CD8-positive, alpha-beta memory T cell (primary cell): ENCODE results near the gene HEXB. TPM values are rescaled to one million over a fixed set of nuclear protein-coding genes. Genes with fewer than 3 reads are reported as not detected.
A peak's percentile ranks its signal among the peaks of the same experiment; 100 is the strongest.

Experiments
- CTCF ChIA-PET: fragments of 350-600 bp; sonication (Branson Sonifier 250); formaldehyde crosslinking; loops from one replicate; lab custom pipeline; 2021; ENCODE audit warnings: antibody characterized with exemption; lab: Charles Lee
- POLR2A ChIA-PET: fragments of 350-600 bp; sonication (Branson Sonifier 250); formaldehyde crosslinking; loops from one replicate; lab custom pipeline; 2021; ENCODE audit warnings: antibody characterized with exemption; lab: Charles Lee
- DNase-seq, 5 donors: peaks; one replicate each; pipeline versions ENCODE4 v3.0.0 to v3.0.0-alpha.2; 2020 to 2022; ENCODE audit warnings: mixed read lengths in 1 of 5
- H3K27ac ChIP-seq: one replicate; pipeline ENCODE4 v1.7.0; 2013; ENCODE audit warnings: low read depth, mild to moderate bottlenecking, low read length, moderate library complexity
- H3K27me3 ChIP-seq: 2 replicates; pipeline ENCODE4 v1.7.0; 2013; ENCODE audit warnings: low read length, mild to moderate bottlenecking; ENCODE audit not compliant: insufficient read depth, poor library complexity, severe bottlenecking
- H3K36me3 ChIP-seq: 2 replicates; pipeline ENCODE4 v1.7.0; 2013; ENCODE audit warnings: mild to moderate bottlenecking, low read length, moderate library complexity; ENCODE audit not compliant: insufficient read depth
- H3K4me1 ChIP-seq: 2 replicates; pipeline ENCODE4 v1.7.0; 2013; ENCODE audit warnings: mild to moderate bottlenecking, low read length, moderate library complexity; ENCODE audit not compliant: insufficient read depth
- H3K4me3 ChIP-seq: 2 replicates; pipeline ENCODE4 v1.7.0; 2013; ENCODE audit warnings: mild to moderate bottlenecking, low read length
- H3K9me3 ChIP-seq: 2 replicates; pipeline ENCODE4 v1.7.0; 2013; ENCODE audit warnings: mild to moderate bottlenecking, low read length
- H3K27ac Mint-ChIP-seq, 8 donors: one replicate each; pipeline ENCODE4 v1.8.0; 2020 to 2021; ENCODE audit warnings: mixed read lengths in 8 of 8, mild to moderate bottlenecking in 6 of 8, inconsistent platforms in 3 of 8, moderate library complexity in 3 of 8
- H3K27me3 Mint-ChIP-seq, 2 donors: one replicate each; pipeline ENCODE4 v1.8.0; 2020 to 2021; ENCODE audit warnings: mixed read lengths in 2 of 2, mild to moderate bottlenecking in 1 of 2, moderate library complexity in 1 of 2
- H3K36me3 Mint-ChIP-seq, 3 donors: one replicate each; pipeline ENCODE4 v1.8.0; 2020 to 2021; ENCODE audit warnings: mixed read lengths in 3 of 3, inconsistent platforms in 1 of 3, mild to moderate bottlenecking in 1 of 3
- H3K4me1 Mint-ChIP-seq, 3 donors: one replicate each; pipeline ENCODE4 v1.8.0; 2020 to 2021; ENCODE audit warnings: mixed read lengths in 3 of 3, inconsistent platforms in 1 of 3, mild to moderate bottlenecking in 1 of 3
- H3K4me3 Mint-ChIP-seq, 7 donors: one replicate each; pipeline ENCODE4 v1.8.0; 2020 to 2021; ENCODE audit warnings: mixed read lengths in 7 of 7, mild to moderate bottlenecking in 6 of 7, moderate library complexity in 4 of 7, inconsistent platforms in 2 of 7
- H3K9me3 Mint-ChIP-seq, 5 donors: one replicate each; pipeline ENCODE4 v1.8.0; 2020 to 2022; ENCODE audit warnings: mixed read lengths in 5 of 5, mild to moderate bottlenecking in 3 of 5, moderate library complexity in 2 of 5, inconsistent platforms in 1 of 5
- polyA plus RNA-seq: library from polyadenylated mRNA; unstranded; fragments of 300-500 nt; fragmentation: Illumina TruSeq; gene quantifications from one replicate; pipeline ENCODE4 v1.2.3, GENCODE V29; 2021
- total RNA-seq, 2 experiments: library from RNA; stranded (reverse); gene quantifications; one replicate each; pipeline ENCODE4 v1.2.3, GENCODE V29; 2021

HEXB gene
- total and polyA plus RNA-seq, 3 experiments from 2014 or later, result 57.4 to 116 (median 64.7) TPM

DNA sequence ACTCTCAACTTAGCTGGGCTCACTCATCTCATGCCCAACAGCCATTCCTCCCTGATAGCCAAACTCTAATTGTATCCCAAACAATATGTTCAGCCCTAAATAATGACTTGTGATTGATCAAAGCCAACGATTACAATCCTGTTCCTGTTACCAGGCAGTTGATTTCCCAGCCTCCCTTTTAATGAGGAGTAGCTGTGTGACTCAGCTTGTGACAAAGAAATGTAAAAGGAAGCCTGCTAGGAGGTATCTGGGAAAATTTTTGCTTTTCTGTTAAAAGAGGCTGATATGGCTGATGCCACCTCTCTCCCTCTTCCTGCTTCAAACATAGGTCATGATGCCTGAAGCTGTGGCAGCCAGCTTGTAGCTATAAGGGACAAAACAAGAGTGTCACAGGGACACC lies 24.9 kb upstream of the HEXB start:
- H3K27ac ChIP-seq, result no peak overlapping the region
- H3K36me3 ChIP-seq, result no peaks in the 10 kb centered on the region
- ChIA-PET POLR2A (no interaction called here), CTCF (interaction anchor here (1.5 kb wide), 1 partner anchor 12 kb away, joined by 3 read pairs; no protein-coding TSS in a partner anchor)
- no peaks in the 10 kb centered on the region for H3K4me1 Mint-ChIP-seq
- H3K4me3 Mint-ChIP-seq, result no peak overlapping the region
- peaks cover 10 to 25% of the 10 kb centered on the region in 2 donors for H3K27me3 Mint-ChIP-seq
- no peak overlapping the region for H3K27ac Mint-ChIP-seq
- peaks cover under 1% of the 10 kb centered on the region for H3K27me3 ChIP-seq
- no peaks in the 10 kb centered on the region for H3K36me3 Mint-ChIP-seq
- H3K9me3 ChIP-seq, result no peaks in the 10 kb centered on the region
- H3K4me3 ChIP-seq, result no peak overlapping the region
- H3K4me1 ChIP-seq, result no peaks in the 10 kb centered on the region
- no peaks in the 10 kb centered on the region for H3K9me3 Mint-ChIP-seq
- DNase-seq, result no peak

- Mint-ChIP-seq H3K4me3 (no peak overlapping the region), H3K27me3 (peaks cover 10 to 25% of the 10 kb centered on the region in 2 donors), H3K4me1 (no peaks in the 10 kb centered on the region), H3K9me3 (no peaks in the 10 kb centered on the region), H3K36me3 (no peaks in the 10 kb centered on the region), H3K27ac (no peak overlapping the region)
- H3K4me1 ChIP-seq, result no peaks in the 10 kb centered on the region
- no peaks in the 10 kb centered on the region for H3K9me3 ChIP-seq
- no peak overlapping the region for H3K27ac ChIP-seq
- no peak overlapping the region for H3K4me3 ChIP-seq
- ChIA-PET POLR2A (no interaction called here), CTCF (no interaction called here)
- DNase-seq, result no peak
- H3K27me3 ChIP-seq, result peaks cover 4% of the 10 kb centered on the region
- H3K36me3 ChIP-seq, result no peaks in the 10 kb centered on the region
These were observed 24.2 kb upstream of the HEXB start for GRCh38 chr5:74660873-74661272.

- H3K27ac Mint-ChIP-seq, result no peak overlapping the region
- Histone ChIP-seq H3K4me1 (no peaks in the 10 kb centered on the region), H3K4me3 (no peak overlapping the region), H3K27ac (no peak overlapping the region), H3K9me3 (no peaks in the 10 kb centered on the region), H3K36me3 (no peaks in the 10 kb centered on the region), H3K27me3 (peaks cover 4% of the 10 kb centered on the region)
- POLR2A ChIA-PET, result no interaction called here
- no peak overlapping the region for H3K4me3 Mint-ChIP-seq
- H3K4me1 Mint-ChIP-seq, result no peaks in the 10 kb centered on the region
- no peaks in the 10 kb centered on the region for H3K9me3 Mint-ChIP-seq
- H3K36me3 Mint-ChIP-seq, result no peaks in the 10 kb centered on the region
- DNase-seq, result no peak
- CTCF ChIA-PET, result interaction anchor here (0.9 kb wide), 2 partner anchors 12 to 13 kb away, joined by 3 read pairs; no protein-coding TSS in a partner anchor
- peaks cover 10 to 16% of the 10 kb centered on the region in 2 donors for H3K27me3 Mint-ChIP-seq
These were observed 20.5 kb upstream of the HEXB start for GRCh38 chr5:74664551-74664950.

DNA sequence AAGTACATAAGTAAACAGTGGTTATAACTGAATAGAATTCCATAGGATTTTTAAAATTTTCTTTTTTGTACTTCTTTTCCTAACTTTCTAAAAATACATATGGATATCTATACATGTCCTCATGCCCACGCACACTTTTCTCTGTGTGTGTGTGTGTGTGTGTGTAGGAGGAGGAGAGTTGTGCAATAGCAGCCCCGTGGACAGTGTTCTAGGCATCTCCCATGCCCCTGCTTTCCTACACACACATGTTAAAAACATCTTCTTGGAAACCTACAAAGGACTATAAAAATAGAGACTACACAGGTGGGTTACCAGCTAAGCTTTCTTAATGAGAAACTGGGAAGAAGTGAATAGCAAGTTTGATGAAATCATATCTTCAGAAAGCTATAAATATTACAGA lies 19.8 kb upstream of the HEXB start:
- Mint-ChIP-seq H3K9me3 (no peaks in the 10 kb centered on the region), H3K27me3 (peaks cover 13 to 16% of the 10 kb centered on the region in 2 donors), H3K27ac (no peak overlapping the region), H3K36me3 (no peaks in the 10 kb centered on the region), H3K4me3 (no peak overlapping the region), H3K4me1 (no peaks in the 10 kb centered on the region)
- Histone ChIP-seq H3K36me3 (no peaks in the 10 kb centered on the region), H3K27ac (no peak overlapping the region), H3K4me1 (no peaks in the 10 kb centered on the region), H3K9me3 (no peaks in the 10 kb centered on the region), H3K4me3 (no peak overlapping the region), H3K27me3 (peaks cover 4% of the 10 kb centered on the region)
- DNase-seq, result no peak
- CTCF ChIA-PET, result interaction anchor here (0.9 kb wide), 1 partner anchor 12 kb away, joined by 3 read pairs; no protein-coding TSS in a partner anchor
- POLR2A ChIA-PET, result no interaction called here

- peaks cover 12 to 13% of the 10 kb centered on the region in 2 donors for H3K27me3 Mint-ChIP-seq
- POLR2A ChIA-PET, result no interaction called here
- H3K4me3 Mint-ChIP-seq, result no peak overlapping the region
- no peak overlapping the region for H3K27ac ChIP-seq
- H3K9me3 Mint-ChIP-seq, result no peaks in the 10 kb centered on the region
- no peaks in the 10 kb centered on the region for H3K4me1 Mint-ChIP-seq
- no peaks in the 10 kb centered on the region for H3K4me1 ChIP-seq
- H3K27ac Mint-ChIP-seq, result no peak overlapping the region
- H3K36me3 Mint-ChIP-seq, result no peaks in the 10 kb centered on the region
- no peak overlapping the region for H3K4me3 ChIP-seq
- H3K27me3 ChIP-seq, result peaks cover 4% of the 10 kb centered on the region
- DNase-seq, result no peak
- H3K36me3 ChIP-seq, result no peaks in the 10 kb centered on the region
- CTCF ChIA-PET, result no interaction called here
- no peaks in the 10 kb centered on the region for H3K9me3 ChIP-seq
These were observed 19.2 kb upstream of the HEXB start for GRCh38 chr5:74665816-74666215.

GRCh38 chr5:74667396-74667795 lies 17.6 kb upstream of the HEXB start:
- ChIA-PET POLR2A (no interaction called here), CTCF (no interaction called here)

GRCh38 chr5:74669821-74670220 lies 15.2 kb upstream of the HEXB start:
- DNase-seq, result no peak
- Mint-ChIP-seq H3K27ac (peak overlapping the region in 1 of 8 donors; percentile 68), H3K36me3 (no peaks in the 10 kb centered on the region), H3K4me3 (no peak overlapping the region), H3K9me3 (no peaks in the 10 kb centered on the region), H3K27me3 (peaks cover 7 to 23% of the 10 kb centered on the region in 2 donors), H3K4me1 (peaks cover 0 to 7% (median 0%) of the 10 kb centered on the region in 3 donors)
- Histone ChIP-seq H3K4me3 (no peak overlapping the region), H3K36me3 (no peaks in the 10 kb centered on the region), H3K27ac (no peak overlapping the region), H3K9me3 (no peaks in the 10 kb centered on the region), H3K27me3 (peaks cover 4% of the 10 kb centered on the region), H3K4me1 (no peaks in the 10 kb centered on the region)
- CTCF ChIA-PET, result no interaction called here
- POLR2A ChIA-PET, result no interaction called here

More at GRCh38 chr5:74667396-74667795, 17.6 kb upstream of the HEXB start:
- no peaks in the 10 kb centered on the region for H3K4me1 ChIP-seq
- no peaks in the 10 kb centered on the region for H3K9me3 Mint-ChIP-seq
- no peaks in the 10 kb centered on the region for H3K4me1 Mint-ChIP-seq
- no peak for DNase-seq
- H3K9me3 ChIP-seq, result no peaks in the 10 kb centered on the region
- no peak overlapping the region for H3K4me3 ChIP-seq
- H3K27ac ChIP-seq, result no peak overlapping the region
- H3K27me3 Mint-ChIP-seq, result peaks cover 11 to 18% of the 10 kb centered on the region in 2 donors
- H3K36me3 Mint-ChIP-seq, result no peaks in the 10 kb centered on the region
- peaks cover 4% of the 10 kb centered on the region for H3K27me3 ChIP-seq
- no peak overlapping the region for H3K4me3 Mint-ChIP-seq
- no peaks in the 10 kb centered on the region for H3K36me3 ChIP-seq
- H3K27ac Mint-ChIP-seq, result no peak overlapping the region

- Histone ChIP-seq H3K36me3 (no peaks in the 10 kb centered on the region), H3K9me3 (no peaks in the 10 kb centered on the region), H3K4me3 (no peak overlapping the region), H3K27ac (no peak overlapping the region), H3K27me3 (no peaks in the 10 kb centered on the region), H3K4me1 (no peaks in the 10 kb centered on the region)
- no peaks in the 10 kb centered on the region for H3K9me3 Mint-ChIP-seq
- no peak overlapping the region for H3K27ac Mint-ChIP-seq
- no peak overlapping the region for H3K4me3 Mint-ChIP-seq
- H3K27me3 Mint-ChIP-seq, result peaks cover 7 to 23% of the 10 kb centered on the region in 2 donors
- DNase-seq, result no peak
- ChIA-PET CTCF (no interaction called here), POLR2A (no interaction called here)
- peaks cover 0 to 7% (median 0%) of the 10 kb centered on the region in 3 donors for H3K4me1 Mint-ChIP-seq
- H3K36me3 Mint-ChIP-seq, result no peaks in the 10 kb centered on the region
These were observed 14.5 kb upstream of the HEXB start for GRCh38 chr5:74670396-74671038.
